ENCODE data around the gene SUB1. TPM values are rescaled to one million over a fixed set of nuclear protein-coding genes. Genes with fewer than 3 reads are reported as not detected.
A peak's percentile ranks its signal among the peaks of the same experiment; 100 is the strongest.
"Not testable (repeated sequence)": the region's sequence is repeated elsewhere in the genome, so short reads cannot be mapped to it uniquely, and the experiment has no call there.

The SUB1 gene
- 147 TPM for total RNA-seq

- peak; percentile 97 for DNase-seq (ENCODE audit: low spot score)
- intact Hi-C loops (cut with DNase I): no loop called here
- ATAC-seq: peak; percentile 97
These were observed at the start of gene SUB1 for GRCh38 chr5:32585446-32586275. SUB1 (plus strand) TSS chr5:32585557; CDS start chr5:32588513, 2,956 bp downstream.

DNA sequence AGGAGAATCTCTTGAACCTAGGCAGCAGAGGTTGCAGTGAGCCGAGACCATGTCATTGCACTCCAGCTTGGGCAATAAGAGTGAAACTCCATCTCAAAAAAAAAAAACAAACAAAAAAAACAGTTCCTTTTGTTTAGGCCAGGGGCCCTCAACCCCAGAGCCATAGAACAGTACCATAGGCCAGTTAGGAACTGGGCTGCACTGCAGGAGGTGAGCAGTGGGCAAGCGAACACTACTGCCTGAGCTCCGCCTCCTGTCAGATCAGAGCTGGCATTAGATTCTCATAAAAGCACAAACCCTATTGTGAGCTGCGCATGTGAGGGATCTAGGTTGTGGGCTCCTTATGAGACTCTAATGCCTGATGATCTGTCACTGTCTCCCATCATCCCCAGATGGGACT is 49.1 kb upstream of the SUB1 start:
- ATAC-seq (no peak), DNase-seq (ENCODE audit: low spot score) (no peak)
- intact Hi-C loops (cut with DNase I): no loop called here

DNA sequence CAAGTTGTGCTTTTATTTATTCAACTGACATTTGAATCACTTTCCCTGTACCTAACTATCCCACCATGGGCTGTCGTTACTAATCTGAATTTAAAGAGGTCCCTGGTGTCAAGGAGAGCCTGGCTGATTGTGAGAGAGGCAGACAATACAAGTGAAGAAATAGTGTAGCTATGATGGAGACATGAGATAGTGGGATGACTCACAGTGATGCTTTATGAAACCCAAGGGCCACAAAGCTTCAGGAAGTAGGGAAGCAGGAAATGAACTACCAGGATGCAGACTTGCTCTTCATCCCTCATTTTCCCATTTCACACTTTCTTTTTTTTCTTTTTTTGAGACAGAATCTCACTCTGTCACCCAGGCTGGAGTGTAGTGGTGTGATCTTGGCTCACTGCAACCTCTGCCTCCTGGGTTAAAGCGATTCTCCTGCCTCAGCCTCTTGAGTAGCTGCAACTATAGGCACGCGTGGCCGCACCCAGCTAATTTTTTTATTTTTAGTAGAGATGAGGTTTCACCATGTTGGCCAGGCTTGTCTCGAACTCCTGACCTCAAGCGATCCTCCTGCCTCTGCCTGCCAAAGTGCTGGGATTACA is 47.8 kb upstream of the SUB1 start:
- DNase-seq (ENCODE audit: low spot score); ATAC-seq; intact Hi-C loops (cut with DNase I): not testable (repeated sequence)

- intact Hi-C loops (cut with DNase I): no loop called here
- DNase-seq (ENCODE audit: low spot score): no peak
- no peak for ATAC-seq
These were observed 47.3 kb upstream of the SUB1 start for GRCh38 chr5:32538031-32538547.

- intact Hi-C loops (cut with DNase I): no loop called here
- no peak for ATAC-seq
- no peak for DNase-seq (ENCODE audit: low spot score)
These were observed 45.1 kb upstream of the SUB1 start for GRCh38 chr5:32539981-32540845.

GRCh38 chr5:32541241-32541640 is 44.1 kb upstream of the SUB1 start:
- DNase-seq (ENCODE audit: low spot score) (no peak), ATAC-seq (no peak)
- intact Hi-C loops (cut with DNase I): no loop called here

GRCh38 chr5:32542216-32543059 is 42.9 kb upstream of the SUB1 start:
- intact Hi-C loops (cut with DNase I): no loop called here
- ATAC-seq (no peak), DNase-seq (ENCODE audit: low spot score) (no peak)

DNA sequence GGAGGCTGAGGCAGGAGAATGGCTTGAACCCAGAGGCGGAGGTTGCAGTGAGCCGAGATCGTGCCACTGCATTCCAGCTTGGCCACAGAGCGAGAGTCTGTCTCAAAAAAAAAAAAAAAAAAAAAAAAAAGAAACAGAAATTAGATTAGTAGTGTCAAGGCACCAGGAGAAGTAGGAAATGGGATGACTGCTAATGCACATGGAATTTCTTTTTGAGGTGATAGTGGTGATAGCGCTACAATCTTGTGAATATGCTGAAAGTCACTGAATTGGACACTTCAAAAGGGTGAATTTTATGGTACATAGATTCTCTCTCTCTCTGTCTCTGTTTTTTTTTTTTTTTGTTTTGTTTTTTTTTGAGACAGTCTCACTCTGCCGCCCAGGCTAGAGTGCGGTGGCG is 42.1 kb upstream of the SUB1 start:
- DNase-seq (ENCODE audit: low spot score) (no peak), ATAC-seq (no peak)
- intact Hi-C loops (cut with DNase I): no loop called here

- no peak for ATAC-seq
- DNase-seq (ENCODE audit: low spot score): no peak
- intact Hi-C loops (cut with DNase I): no loop called here
These were observed 40.1 kb upstream of the SUB1 start for GRCh38 chr5:32545102-32545800.

DNA sequence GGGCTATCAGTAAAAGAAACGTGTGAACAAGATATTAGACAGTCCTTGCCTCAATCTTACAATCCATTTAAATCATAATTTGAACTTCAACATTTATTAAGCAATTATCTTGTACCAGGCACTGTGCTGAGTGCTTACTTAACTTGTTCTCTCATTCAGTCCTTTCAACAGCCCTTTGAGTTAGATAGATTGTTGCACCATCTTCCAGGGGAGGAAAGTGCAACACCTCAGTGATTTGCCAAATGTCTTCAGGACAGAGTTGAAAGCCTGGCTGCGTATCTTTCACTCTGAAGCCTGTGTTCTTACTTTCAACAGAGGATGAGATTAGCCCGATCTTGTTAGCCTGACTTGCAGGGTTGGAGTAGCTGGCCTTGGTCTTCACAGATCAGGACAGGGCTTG is 34.2 kb upstream of the SUB1 start:
- no peak for DNase-seq (ENCODE audit: low spot score)
- ATAC-seq: no peak
- intact Hi-C loops (cut with DNase I): no loop called here

DNA sequence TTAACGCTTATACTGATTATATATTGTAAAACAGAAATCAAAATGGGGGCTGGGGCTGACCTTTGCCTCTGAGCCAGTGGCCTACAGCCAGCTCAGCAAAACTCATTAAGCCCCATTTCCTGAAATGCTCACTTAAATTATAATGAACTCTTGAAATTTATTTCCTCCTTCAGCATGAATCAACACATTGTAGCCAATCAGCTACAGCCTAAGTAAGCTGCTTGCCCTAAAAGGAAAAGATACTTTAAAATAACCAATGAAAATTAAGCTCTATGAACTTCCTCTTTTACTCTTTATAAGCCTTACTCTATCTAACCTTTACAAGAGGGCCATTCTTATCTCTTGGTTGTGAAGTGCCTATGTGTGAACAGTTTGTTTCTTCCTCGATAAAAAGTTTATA is 33.5 kb upstream of the SUB1 start:
- ATAC-seq (no peak), DNase-seq (ENCODE audit: low spot score) (no peak)
- intact Hi-C loops (cut with DNase I): no loop called here

GRCh38 chr5:32552491-32552890 is 32.9 kb upstream of the SUB1 start:
- ATAC-seq; DNase-seq (ENCODE audit: low spot score); intact Hi-C loops (cut with DNase I): not testable (repeated sequence)

DNA sequence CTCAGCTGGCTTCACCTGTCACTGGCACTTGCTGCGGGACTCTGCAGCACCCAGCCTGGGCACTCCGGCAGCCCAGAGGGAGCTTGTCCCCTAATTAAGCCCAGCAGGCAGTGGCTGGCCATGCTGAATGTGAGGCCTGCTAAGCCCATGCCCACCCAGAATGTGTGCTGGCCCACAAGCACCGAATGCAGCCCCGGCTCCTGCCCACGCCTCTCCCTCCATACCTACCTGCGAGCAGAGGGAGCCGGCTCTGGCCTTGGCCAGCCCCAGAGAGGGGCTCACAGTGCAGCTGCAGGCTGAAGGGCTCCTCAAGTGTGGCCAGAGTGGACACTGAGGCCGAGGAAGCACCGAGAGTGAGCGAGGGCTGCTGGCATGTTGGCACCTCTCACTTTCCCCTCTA is 32.4 kb upstream of the SUB1 start:
- intact Hi-C loops (cut with DNase I): no loop called here
- DNase-seq (ENCODE audit: low spot score): no peak
- no peak for ATAC-seq

- DNase-seq (ENCODE audit: low spot score); ATAC-seq; intact Hi-C loops (cut with DNase I): not testable (repeated sequence)
These were observed 31.1 kb upstream of the SUB1 start for GRCh38 chr5:32554181-32554780.

GRCh38 chr5:32556543-32556942 is 28.8 kb upstream of the SUB1 start:
- ATAC-seq; DNase-seq (ENCODE audit: low spot score); intact Hi-C loops (cut with DNase I): not testable (repeated sequence)

GRCh38 chr5:32559411-32559810 is 25.9 kb upstream of the SUB1 start:
- ATAC-seq (no peak), DNase-seq (ENCODE audit: low spot score) (no peak)
- intact Hi-C loops (cut with DNase I): no loop called here

GRCh38 chr5:32559921-32560320 is 25.4 kb upstream of the SUB1 start:
- DNase-seq (ENCODE audit: low spot score) (no peak), ATAC-seq (no peak)
- intact Hi-C loops (cut with DNase I): no loop called here

DNA sequence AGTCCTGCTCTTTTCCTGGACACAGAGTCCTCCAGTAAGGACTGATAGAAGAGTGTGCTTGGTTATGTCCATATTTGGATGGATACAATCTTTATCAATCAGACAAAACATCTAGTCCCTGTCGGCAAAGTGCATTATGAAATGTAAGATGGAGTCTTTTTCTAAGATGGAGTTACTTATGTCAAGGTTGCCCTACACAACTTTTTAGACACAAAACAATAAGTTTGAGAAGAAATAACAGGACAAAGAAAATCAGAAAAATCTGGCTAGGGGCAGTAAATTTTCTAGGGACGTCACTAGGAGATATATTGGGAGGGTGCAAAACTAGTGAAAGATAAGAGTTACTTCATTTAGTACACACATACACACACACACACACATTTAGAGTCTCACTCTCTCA is 23.3 kb upstream of the SUB1 start:
- no peak for DNase-seq (ENCODE audit: low spot score)
- no peak for ATAC-seq
- intact Hi-C loops (cut with DNase I): no loop called here

Measured in sciatic nerve (tissue), 2 donors.